ENCODE data around the gene DALRD3. TPM values are rescaled to one million over a fixed set of nuclear protein-coding genes. Genes with fewer than 3 reads are reported as not detected.

DALRD3 gene
- total and polyA plus RNA-seq, 4 donors, result 24.3 to 39.5 (median 33.3) TPM

- WGBS, 2 donors, result 89 to 90% methylated on average over 5 of the region's 5 CpGs
- Histone ChIP-seq H3K36me3 (ENCODE audit: control insufficient read depth in 4 of 4, insufficient read depth in 4 of 4, low read length in 4 of 4) (peaks cover 7 to 39% (median 32%) of the 10 kb centered on the region in 4 donors), H3K4me1 (ENCODE audit: control insufficient read depth in 5 of 5, insufficient read depth in 5 of 5, low read length in 5 of 5) (peaks cover 7 to 37% (median 15%) of the 10 kb centered on the region in 5 donors), H3K27me3 (ENCODE audit: control insufficient read depth in 3 of 3, insufficient read depth in 3 of 3, low read length in 2 of 3) (no peaks in the 10 kb centered on the region), H3K27ac (ENCODE audit: low read depth in 1 of 2, low read length in 1 of 2) (no peak overlapping the region), H3K4me3 (no peak overlapping the region), H3K9ac (ENCODE audit: insufficient read depth in 1 of 2, low read length in 2 of 2) (no peak overlapping the region), H3K9me3 (ENCODE audit: control insufficient read depth in 4 of 4, insufficient read depth in 3 of 4, low read length in 3 of 4) (no peaks in the 10 kb centered on the region)
- DNase-seq, result no peak
- TF ChIP-seq, protein P1, sequence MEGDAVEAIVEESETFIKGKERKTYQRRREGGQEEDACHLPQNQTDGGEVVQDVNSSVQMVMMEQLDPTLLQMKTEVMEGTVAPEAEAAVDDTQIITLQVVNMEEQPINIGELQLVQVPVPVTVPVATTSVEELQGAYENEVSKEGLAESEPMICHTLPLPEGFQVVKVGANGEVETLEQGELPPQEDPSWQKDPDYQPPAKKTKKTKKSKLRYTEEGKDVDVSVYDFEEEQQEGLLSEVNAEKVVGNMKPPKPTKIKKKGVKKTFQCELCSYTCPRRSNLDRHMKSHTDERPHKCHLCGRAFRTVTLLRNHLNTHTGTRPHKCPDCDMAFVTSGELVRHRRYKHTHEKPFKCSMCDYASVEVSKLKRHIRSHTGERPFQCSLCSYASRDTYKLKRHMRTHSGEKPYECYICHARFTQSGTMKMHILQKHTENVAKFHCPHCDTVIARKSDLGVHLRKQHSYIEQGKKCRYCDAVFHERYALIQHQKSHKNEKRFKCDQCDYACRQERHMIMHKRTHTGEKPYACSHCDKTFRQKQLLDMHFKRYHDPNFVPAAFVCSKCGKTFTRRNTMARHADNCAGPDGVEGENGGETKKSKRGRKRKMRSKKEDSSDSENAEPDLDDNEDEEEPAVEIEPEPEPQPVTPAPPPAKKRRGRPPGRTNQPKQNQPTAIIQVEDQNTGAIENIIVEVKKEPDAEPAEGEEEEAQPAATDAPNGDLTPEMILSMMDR (IDR thresholded peaks at IDR 0.05; ENCODE audit: control extremely low read depth, extremely low read depth), result no peak
- no peak for ATAC-seq (ENCODE audit: insufficient read depth, low FRiP score)
Measured at GRCh38 chr3:49024449-49024848, 6.1 kb upstream of the DALRD3 start.

GRCh38 chr3:49023775-49024174, 5.4 kb upstream of the DALRD3 start:
- TF ChIP-seq, protein P1 (IDR thresholded peaks at IDR 0.05; ENCODE audit: control extremely low read depth, extremely low read depth), result no peak
- Histone ChIP-seq H3K9me3 (ENCODE audit: control insufficient read depth in 4 of 4, insufficient read depth in 3 of 4, low read length in 3 of 4) (no peaks in the 10 kb centered on the region), H3K27ac (ENCODE audit: low read depth in 1 of 2, low read length in 1 of 2) (no peak overlapping the region), H3K36me3 (ENCODE audit: control insufficient read depth in 4 of 4, insufficient read depth in 4 of 4, low read length in 4 of 4) (peaks cover 7 to 39% (median 32%) of the 10 kb centered on the region in 4 donors), H3K27me3 (ENCODE audit: control insufficient read depth in 3 of 3, insufficient read depth in 3 of 3, low read length in 2 of 3) (no peaks in the 10 kb centered on the region), H3K4me1 (ENCODE audit: control insufficient read depth in 5 of 5, insufficient read depth in 5 of 5, low read length in 5 of 5) (peaks cover 7 to 33% (median 17%) of the 10 kb centered on the region in 5 donors), H3K4me3 (no peak overlapping the region), H3K9ac (ENCODE audit: insufficient read depth in 1 of 2, low read length in 2 of 2) (no peak overlapping the region)
- 92 to 94% methylated on average over 4 of the region's 4 CpGs for whole genome bisulfite sequencing, 2 donors
- DNase-seq, result no peak
- no peak for ATAC-seq (ENCODE audit: insufficient read depth, low FRiP score)

- no peaks in the 10 kb centered on the region for H3K9me3 ChIP-seq (ENCODE audit: control insufficient read depth in 4 of 4, insufficient read depth in 3 of 4, low read length in 3 of 4)
- H3K4me3 ChIP-seq, result peak overlapping the region; percentile 96
- H3K27ac ChIP-seq (ENCODE audit: low read depth in 1 of 2, low read length in 1 of 2), result peak overlapping the region; percentile 99 to 100
- TF ChIP-seq, protein P1 (IDR thresholded peaks at IDR 0.05; ENCODE audit: control extremely low read depth, extremely low read depth), result no peak
- H3K27me3 ChIP-seq (ENCODE audit: control insufficient read depth in 3 of 3, insufficient read depth in 3 of 3, low read length in 2 of 3), result no peaks in the 10 kb centered on the region
- 23 to 31% methylated on average over 12 of the region's 12 CpGs for WGBS, 2 donors
- H3K36me3 ChIP-seq (ENCODE audit: control insufficient read depth in 4 of 4, insufficient read depth in 4 of 4, low read length in 4 of 4), result peaks cover 7 to 37% (median 32%) of the 10 kb centered on the region in 4 donors
- peaks cover 0 to 26% (median 12%) of the 10 kb centered on the region in 5 donors for H3K4me1 ChIP-seq (ENCODE audit: control insufficient read depth in 5 of 5, insufficient read depth in 5 of 5, low read length in 5 of 5)
- no peak for DNase-seq
- ATAC-seq (ENCODE audit: insufficient read depth, low FRiP score), result no peak
- H3K9ac ChIP-seq (ENCODE audit: insufficient read depth in 1 of 2, low read length in 2 of 2), result peak overlapping the region; percentile 85 to 95
Measured at GRCh38 chr3:49022688-49023171, 4.3 kb upstream of the DALRD3 start.
